ENCODE data around the gene CHIC2.

CHIC2 gene

DNA sequence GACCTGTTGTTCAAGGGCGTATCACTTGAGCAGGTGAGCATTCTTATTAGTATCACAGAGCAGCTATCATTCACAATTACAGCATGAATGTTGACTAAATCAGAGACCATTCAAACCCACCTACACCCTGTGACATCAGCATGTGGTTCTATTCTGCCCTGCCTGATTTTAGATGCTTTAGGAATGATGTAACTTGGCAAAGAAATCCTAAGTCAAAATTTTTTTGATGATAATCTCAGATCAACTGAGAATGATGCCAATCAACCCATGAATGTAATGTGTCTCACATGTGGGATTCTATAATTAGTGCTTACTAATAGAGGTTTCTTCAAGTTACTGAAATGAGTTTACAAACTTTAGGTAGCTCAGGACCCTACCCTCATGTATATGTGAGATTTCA is 13.4 kb upstream of the CHIC2 start:
- ChIA-PET CTCF (no interaction called here), POLR2A (no interaction called here)
- no peak overlapping the region for H3K27ac ChIP-seq (ENCODE audit: extremely low read depth, low read depth, low read length)
- no peaks in the 10 kb centered on the region for H3K36me3 ChIP-seq (ENCODE audit: control insufficient read depth in 2 of 2, insufficient read depth in 1 of 2, low read length in 2 of 2)
- TF ChIP-seq, protein P1, sequence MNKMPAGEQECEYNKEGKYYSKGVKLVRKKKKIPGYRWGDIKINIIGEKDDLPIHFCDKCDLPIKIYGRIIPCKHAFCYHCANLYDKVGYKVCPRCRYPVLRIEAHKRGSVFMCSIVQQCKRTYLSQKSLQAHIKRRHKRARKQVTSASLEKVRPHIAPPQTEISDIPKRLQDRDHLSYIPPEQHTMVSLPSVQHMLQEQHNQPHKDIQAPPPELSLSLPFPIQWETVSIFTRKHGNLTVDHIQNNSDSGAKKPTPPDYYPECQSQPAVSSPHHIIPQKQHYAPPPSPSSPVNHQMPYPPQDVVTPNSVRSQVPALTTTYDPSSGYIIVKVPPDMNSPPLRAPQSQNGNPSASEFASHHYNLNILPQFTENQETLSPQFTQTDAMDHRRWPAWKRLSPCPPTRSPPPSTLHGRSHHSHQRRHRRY (tag by site-specific recombination; IDR thresholded peaks at IDR 0.05) = no peak
- TF ChIP-seq ZNF335 (tag by site-specific recombination; conservative IDR thresholded peaks at IDR 0.05) (0 out of 2 replicates have a peak, but pooled peaks have one; percentile 23), ZBTB1 (tag by site-specific recombination; IDR thresholded peaks at IDR 0.05) (no peak), ZNF558 (tag by site-specific recombination; IDR thresholded peaks at IDR 0.05) (no peak), ZNF623 (tag by site-specific recombination; IDR thresholded peaks at IDR 0.05) (no peak)
- no peaks in the 10 kb centered on the region for H3K9me3 ChIP-seq (ENCODE audit: control insufficient read depth, insufficient read depth, low read depth, low read length)
- H3K4me3 ChIP-seq (ENCODE audit: low read depth, low read length) = no peak overlapping the region
- no peaks in the 10 kb centered on the region for H3K4me1 ChIP-seq (ENCODE audit: control insufficient read depth, insufficient read depth, low read length)

DNA sequence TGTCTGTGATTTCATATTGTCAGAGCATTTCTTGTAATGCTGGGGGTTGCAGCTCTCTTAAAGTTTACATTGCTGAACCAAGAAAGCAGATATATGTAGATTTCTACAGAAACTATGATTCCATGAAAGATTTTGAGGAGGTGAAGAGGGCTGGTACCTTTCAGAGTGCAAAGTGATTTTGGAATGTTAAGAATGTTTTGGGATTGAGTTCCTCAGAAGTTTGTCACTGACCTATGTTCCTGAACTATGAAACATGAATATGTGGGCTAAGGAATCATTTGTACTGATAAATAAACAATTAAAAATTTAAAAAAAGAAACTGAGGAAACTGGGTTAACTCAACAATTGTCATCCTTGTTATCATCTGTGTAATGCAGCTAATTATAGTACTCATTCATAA is 12.3 kb upstream of the CHIC2 start:
- no peaks in the 10 kb centered on the region for H3K36me3 ChIP-seq (ENCODE audit: control insufficient read depth in 2 of 2, insufficient read depth in 1 of 2, low read length in 2 of 2)
- ChIA-PET POLR2A (no interaction called here), CTCF (no interaction called here)
- no peak overlapping the region for H3K4me3 ChIP-seq (ENCODE audit: low read depth, low read length)
- no peak for TF ChIP-seq ZNF501 (tag by site-specific recombination; IDR thresholded peaks at IDR 0.05)
- TF ChIP-seq ZFP3 (tag by site-specific recombination; IDR thresholded peaks at IDR 0.05; ENCODE audit: low read depth) = no peak
- TF ChIP-seq YY2 (tag by site-specific recombination; IDR thresholded peaks at IDR 0.05) = no peak
- no peak for TF ChIP-seq HOXA7 (CRISPR knock-in tag; IDR thresholded peaks at IDR 0.05; ENCODE audit: borderline replicate concordance)
- no peak for TF ChIP-seq SETDB1 (IDR thresholded peaks at IDR 0.05; ENCODE audit: insufficient read length, low read length)
- TF ChIP-seq, protein P2, sequence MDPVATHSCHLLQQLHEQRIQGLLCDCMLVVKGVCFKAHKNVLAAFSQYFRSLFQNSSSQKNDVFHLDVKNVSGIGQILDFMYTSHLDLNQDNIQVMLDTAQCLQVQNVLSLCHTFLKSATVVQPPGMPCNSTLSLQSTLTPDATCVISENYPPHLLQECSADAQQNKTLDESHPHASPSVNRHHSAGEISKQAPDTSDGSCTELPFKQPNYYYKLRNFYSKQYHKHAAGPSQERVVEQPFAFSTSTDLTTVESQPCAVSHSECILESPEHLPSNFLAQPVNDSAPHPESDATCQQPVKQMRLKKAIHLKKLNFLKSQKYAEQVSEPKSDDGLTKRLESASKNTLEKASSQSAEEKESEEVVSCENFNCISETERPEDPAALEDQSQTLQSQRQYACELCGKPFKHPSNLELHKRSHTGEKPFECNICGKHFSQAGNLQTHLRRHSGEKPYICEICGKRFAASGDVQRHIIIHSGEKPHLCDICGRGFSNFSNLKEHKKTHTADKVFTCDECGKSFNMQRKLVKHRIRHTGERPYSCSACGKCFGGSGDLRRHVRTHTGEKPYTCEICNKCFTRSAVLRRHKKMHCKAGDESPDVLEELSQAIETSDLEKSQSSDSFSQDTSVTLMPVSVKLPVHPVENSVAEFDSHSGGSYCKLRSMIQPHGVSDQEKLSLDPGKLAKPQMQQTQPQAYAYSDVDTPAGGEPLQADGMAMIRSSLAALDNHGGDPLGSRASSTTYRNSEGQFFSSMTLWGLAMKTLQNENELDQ (tag by site-specific recombination; IDR thresholded peaks at IDR 0.05; ENCODE audit: low read depth) = no peak
- TF ChIP-seq, protein P3, sequence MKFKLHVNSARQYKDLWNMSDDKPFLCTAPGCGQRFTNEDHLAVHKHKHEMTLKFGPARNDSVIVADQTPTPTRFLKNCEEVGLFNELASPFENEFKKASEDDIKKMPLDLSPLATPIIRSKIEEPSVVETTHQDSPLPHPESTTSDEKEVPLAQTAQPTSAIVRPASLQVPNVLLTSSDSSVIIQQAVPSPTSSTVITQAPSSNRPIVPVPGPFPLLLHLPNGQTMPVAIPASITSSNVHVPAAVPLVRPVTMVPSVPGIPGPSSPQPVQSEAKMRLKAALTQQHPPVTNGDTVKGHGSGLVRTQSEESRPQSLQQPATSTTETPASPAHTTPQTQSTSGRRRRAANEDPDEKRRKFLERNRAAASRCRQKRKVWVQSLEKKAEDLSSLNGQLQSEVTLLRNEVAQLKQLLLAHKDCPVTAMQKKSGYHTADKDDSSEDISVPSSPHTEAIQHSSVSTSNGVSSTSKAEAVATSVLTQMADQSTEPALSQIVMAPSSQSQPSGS (tag by site-specific recombination; IDR thresholded peaks at IDR 0.05; ENCODE audit: low read depth) = no peak
- no peak for TF ChIP-seq ZNF391 (tag by site-specific recombination; IDR thresholded peaks at IDR 0.05; ENCODE audit: borderline replicate concordance, low read depth)
- TF ChIP-seq ZNF596 (tag by site-specific recombination; IDR thresholded peaks at IDR 0.05) = no peak
- no peak for TF ChIP-seq ZNF335 (tag by site-specific recombination; conservative IDR thresholded peaks at IDR 0.05)
- TF ChIP-seq ZNF843 (tag by site-specific recombination; IDR thresholded peaks at IDR 0.05) = no peak
- no peak for TF ChIP-seq BCL11A (tag by site-specific recombination; IDR thresholded peaks at IDR 0.05; ENCODE audit: low read depth)
- TF ChIP-seq, protein P4, sequence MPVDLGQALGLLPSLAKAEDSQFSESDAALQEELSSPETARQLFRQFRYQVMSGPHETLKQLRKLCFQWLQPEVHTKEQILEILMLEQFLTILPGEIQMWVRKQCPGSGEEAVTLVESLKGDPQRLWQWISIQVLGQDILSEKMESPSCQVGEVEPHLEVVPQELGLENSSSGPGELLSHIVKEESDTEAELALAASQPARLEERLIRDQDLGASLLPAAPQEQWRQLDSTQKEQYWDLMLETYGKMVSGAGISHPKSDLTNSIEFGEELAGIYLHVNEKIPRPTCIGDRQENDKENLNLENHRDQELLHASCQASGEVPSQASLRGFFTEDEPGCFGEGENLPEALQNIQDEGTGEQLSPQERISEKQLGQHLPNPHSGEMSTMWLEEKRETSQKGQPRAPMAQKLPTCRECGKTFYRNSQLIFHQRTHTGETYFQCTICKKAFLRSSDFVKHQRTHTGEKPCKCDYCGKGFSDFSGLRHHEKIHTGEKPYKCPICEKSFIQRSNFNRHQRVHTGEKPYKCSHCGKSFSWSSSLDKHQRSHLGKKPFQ (tag by site-specific recombination; IDR thresholded peaks at IDR 0.05) = no peak
- TF ChIP-seq ZNF664 (tag by site-specific recombination; IDR thresholded peaks at IDR 0.05) = no peak
- TF ChIP-seq ZNF677 (tag by site-specific recombination; IDR thresholded peaks at IDR 0.05) = no peak
- no peaks in the 10 kb centered on the region for H3K4me1 ChIP-seq (ENCODE audit: control insufficient read depth, insufficient read depth, low read length)
- H3K9me3 ChIP-seq (ENCODE audit: control insufficient read depth, insufficient read depth, low read depth, low read length) = no peaks in the 10 kb centered on the region
- H3K27ac ChIP-seq (ENCODE audit: extremely low read depth, low read depth, low read length) = no peak overlapping the region
